ENCODE measurements around the gene MYOF.
"Not testable (repeated sequence)": the region's sequence is repeated elsewhere in the genome, so short reads cannot be mapped to it uniquely, and the experiment has no call there.

MYOF gene

DNA sequence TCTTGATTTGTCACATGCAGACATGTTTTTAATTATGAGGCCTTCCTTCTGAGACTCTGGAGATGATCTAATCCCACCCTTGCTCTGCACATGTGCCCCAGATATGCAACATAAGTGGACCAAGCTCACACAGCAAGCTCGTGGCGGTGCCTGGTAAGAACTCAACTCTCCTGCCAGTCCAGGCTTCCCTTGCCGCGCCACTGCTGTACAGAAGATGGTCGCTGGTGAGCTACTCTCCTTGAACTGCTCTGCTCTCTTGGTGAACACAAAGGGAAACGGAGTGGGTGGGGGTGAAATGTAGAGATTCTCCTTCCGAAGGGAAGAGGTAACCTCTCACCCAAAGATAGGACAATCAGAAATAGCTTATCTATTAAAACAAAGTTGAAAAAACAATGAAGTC, 25.7 kb downstream of the MYOF start:
- no peak for DNase-seq (ENCODE audit: low read depth in 2 of 3, low spot score in 1 of 3)

- DNase-seq (ENCODE audit: low read depth in 2 of 3, low spot score in 1 of 3): no peak
These were observed 27.4 kb downstream of the MYOF start for GRCh38 chr10:93454736-93455135.

DNA sequence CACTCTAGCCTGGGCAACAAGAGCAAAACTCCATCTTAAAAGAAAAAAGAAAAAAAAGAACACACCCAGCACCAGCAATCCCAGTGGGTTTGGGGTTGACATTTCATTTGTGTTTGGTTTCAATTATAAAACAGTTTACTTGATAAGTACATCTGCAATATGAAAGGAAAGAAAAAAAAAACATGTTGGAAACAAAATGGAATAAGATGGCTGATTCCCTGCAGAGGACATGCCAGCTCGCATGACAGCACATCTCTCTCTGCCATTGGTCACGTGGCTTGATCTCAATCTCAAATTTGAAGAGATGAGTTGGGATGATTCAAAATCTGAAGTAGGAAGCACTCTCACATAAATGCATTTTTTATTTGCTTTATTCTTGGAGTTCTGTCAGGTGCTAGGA, 28.0 kb downstream of the MYOF start:
- DNase-seq (ENCODE audit: low read depth in 2 of 3, low spot score in 1 of 3): no peak

GRCh38 chr10:93452143-93452542, 30.0 kb downstream of the MYOF start:
- no peak for DNase-seq (ENCODE audit: low read depth in 2 of 3, low spot score in 1 of 3)

- no peak for DNase-seq (ENCODE audit: low read depth in 2 of 3, low spot score in 1 of 3)
These were observed 30.7 kb downstream of the MYOF start for GRCh38 chr10:93451244-93451947.

- no peak for DNase-seq (ENCODE audit: low read depth in 2 of 3, low spot score in 1 of 3)
These were observed 34.2 kb downstream of the MYOF start for GRCh38 chr10:93447970-93448369.

DNA sequence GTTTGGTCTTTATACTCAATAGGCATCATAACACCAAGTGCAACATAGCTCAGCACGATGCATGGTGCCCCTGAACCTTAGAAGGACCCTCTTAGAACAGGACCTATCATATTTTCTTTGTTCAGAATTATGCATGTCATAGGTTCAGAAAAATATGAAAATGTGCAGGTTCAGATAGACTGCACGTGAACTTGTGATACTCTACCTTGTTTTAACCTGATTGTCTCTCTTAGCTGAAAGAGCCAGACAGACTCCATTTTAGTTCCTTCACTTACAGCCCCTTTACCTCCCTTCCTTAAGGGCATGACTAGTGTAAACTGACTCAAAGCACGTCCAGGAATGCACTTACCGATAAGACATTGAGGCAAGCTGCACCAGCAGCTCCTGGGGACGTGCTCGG, 35.1 kb downstream of the MYOF start:
- no peak for DNase-seq (ENCODE audit: low read depth in 2 of 3, low spot score in 1 of 3)

DNA sequence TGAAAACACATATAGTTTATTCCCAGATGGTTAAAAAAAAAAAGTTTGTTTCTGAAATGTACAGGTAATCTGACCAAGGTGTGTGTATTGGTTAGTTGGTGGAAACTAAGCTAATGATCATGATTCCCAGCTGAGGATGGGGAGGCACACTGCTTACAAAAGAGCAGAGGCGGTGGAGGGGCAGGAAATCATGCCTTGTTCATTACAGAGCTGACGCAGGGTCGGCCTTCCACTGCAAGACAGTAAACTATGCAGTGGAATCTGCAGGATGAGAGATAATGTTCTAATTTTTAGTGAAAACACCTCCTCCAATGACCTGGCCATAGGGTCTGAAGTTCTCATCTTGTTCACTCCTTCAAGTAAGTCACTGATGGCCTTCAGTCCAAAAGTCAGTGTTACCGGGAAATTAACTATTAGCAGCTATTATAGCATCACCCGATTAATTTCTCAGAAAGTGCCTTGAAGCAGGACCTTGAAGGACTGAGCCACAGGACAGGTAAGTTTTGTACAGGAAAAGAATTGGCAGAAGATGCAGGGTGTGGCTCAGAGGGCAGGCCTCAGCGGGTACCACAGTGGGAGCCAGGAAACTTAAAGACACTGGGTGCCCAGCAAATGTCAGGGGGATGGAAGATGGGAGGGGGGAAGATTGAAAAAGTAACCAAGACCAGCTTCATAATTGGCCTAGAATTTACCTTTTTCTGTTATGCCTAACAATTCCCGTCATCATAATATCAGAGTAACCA, 36.0 kb downstream of the MYOF start:
- DNase-seq (ENCODE audit: low read depth in 2 of 3, low spot score in 1 of 3): no peak

- DNase-seq (ENCODE audit: low read depth in 2 of 3, low spot score in 1 of 3): no peak
These were observed 36.8 kb downstream of the MYOF start for GRCh38 chr10:93445097-93445960.

GRCh38 chr10:93443481-93443880, 38.7 kb downstream of the MYOF start:
- no peak for DNase-seq (ENCODE audit: low read depth in 2 of 3, low spot score in 1 of 3)

DNA sequence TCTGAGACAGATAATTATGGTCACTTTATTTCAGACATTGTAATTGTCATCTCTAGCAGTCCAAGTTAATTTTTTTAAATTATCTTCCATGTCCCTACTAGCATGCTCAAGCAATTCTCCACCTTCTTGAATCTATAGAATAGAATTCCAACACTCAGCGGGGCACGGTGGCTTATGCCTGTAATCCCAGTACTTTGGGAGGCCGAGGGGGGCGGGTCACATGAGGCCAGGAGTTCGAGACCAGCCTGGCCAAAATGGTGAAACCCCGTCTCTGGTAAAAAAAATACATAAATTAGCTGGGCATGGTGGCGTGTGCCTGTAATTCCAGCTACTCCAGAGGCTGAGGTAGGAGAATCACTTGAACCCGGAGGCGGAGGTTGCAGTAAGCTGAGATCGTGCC, 39.4 kb downstream of the MYOF start:
- DNase-seq (ENCODE audit: low read depth in 2 of 3, low spot score in 1 of 3): not testable (repeated sequence)

GRCh38 chr10:93440591-93441091, 41.5 kb downstream of the MYOF start:
- DNase-seq (ENCODE audit: low read depth in 2 of 3, low spot score in 1 of 3): no peak

DNA sequence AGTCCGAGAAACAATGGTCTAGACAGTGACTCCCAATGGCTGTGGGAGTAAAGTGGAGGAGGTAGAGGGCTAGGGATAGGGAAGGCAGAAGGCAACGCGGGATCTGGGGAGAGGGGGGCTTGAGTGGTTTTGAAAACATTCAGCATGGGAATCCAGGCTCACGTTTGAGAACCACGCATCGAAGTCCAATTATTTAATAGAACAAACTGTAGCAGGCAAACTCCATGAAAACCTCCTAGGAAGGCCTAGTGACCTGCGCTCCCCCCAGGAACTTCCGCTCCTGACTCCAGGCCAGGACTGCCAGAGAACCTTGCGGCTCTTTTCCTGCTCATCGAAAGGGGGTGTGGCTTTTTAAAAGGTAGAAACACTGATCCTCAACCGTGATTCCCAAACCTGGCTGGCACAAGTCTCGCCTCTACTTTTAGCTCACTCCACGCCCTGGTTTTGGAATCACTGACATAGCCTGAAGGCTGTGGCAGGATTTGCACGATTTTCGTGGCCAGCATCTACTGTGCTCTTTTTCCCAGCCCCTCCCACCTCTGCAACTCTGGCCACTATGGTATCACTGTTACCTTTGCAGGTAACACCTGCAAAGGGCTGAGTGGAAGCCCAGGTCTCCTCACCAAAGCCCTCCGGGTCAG, 43.4 kb downstream of the MYOF start:
- DNase-seq (ENCODE audit: low read depth in 2 of 3, low spot score in 1 of 3): no peak

DNA sequence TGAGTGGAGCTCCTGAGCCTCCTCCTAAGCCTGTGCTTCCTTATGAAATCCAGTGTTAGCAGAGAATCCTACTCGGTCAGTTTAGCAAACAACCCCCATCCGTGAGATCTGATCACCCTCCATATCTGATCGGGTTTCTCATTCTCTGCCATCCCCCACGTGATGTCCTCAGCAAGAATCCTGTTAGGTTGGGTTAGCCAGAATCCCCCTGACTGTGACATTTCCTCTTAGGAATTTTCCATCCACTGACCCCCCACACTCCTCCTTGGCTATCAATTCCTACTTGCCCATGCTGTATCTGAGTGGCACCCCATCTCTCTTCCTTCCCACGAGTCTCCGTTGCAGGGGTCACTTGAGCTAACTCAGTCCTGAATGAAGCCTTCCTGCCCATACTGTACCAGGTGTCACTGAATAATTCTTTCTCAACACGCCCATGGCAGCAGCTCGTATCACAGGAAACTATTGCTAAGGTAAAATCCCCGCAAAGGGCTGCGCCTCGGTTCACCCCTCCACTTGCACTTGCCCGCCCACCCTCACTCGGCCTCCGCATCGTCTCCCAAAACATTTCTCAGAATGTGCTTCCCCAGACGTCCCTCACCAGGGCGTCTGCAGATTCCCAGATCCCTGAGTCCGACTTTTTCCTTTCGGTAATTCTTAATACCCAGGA, 44.1 kb downstream of the MYOF start:
- DNase-seq (ENCODE audit: low read depth in 2 of 3, low spot score in 1 of 3): no peak

- no peak for DNase-seq (ENCODE audit: low read depth in 2 of 3, low spot score in 1 of 3)
These were observed 44.8 kb downstream of the MYOF start for GRCh38 chr10:93437086-93437945.

GRCh38 chr10:93436591-93437085, 45.5 kb downstream of the MYOF start:
- DNase-seq (ENCODE audit: low read depth in 2 of 3, low spot score in 1 of 3): no peak

DNA sequence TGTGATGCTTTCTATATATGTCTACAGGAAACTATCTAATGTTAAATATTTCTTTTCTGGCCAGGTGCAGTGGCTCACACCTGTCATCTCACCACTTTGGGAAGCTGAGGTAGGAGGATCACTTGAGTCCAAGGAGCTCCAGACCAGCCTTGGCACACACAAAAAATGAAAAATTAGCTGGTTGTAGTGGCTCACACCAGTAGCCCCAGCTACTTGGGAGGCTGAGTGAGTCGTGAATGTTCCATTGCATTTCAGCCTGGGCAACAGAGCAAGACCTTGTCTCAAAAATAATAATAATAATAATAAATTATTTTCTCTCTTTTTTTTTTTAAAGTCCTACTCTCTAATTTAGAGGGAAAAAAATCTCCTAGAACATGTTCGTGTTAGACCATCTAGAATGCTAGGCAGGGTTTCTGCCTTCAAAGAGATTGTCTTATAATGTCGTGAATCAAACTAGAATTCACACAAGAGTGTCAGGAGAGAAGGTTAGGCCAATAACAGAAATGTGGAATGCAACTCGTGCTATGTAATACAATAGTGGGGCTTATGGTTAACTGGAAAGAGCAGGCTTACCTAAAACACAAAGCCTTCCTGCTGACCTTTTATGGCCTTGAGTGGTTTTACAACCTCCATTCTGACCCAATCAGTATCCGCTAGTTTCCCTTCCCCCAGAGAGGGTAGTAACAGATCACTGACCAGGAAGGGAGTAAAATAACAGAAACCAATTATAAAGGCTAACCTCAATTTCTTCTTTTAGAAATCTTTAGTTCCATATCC, 46.3 kb downstream of the MYOF start:
- DNase-seq (ENCODE audit: low read depth in 2 of 3, low spot score in 1 of 3): no peak

- DNase-seq (ENCODE audit: low read depth in 2 of 3, low spot score in 1 of 3): no peak
These were observed 47.1 kb downstream of the MYOF start for GRCh38 chr10:93434991-93435491.

- no peak for DNase-seq (ENCODE audit: low read depth in 2 of 3, low spot score in 1 of 3)
These were observed 50.8 kb downstream of the MYOF start for GRCh38 chr10:93431361-93431760.
